ENCODE data around the gene RPTOR.

Gene RPTOR

DNA sequence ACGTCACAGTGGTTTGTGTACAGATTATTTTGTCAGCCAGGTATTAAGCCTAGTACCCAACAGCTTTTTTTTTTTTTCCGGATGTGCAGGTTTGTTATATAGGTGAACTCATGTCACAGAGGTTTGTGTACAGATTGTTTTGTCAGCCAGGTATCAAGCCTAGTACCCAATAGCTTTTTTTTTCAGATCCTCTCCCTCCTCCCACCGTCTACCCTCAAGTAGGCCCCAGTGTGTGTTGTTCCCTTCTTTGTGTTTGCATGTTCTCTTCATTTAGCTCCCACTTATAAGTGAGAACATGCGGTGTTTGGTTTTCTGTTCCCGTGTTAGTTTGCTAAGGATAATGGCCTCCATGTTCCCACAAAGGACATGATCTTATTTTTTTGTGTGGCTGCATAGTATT is 19.9 kb downstream of the RPTOR start:
- H3K79me2 ChIP-seq (ENCODE audit: control insufficient read depth, insufficient read depth, low read length) = peaks cover 12% of the 10 kb centered on the region
- no CpG with 5 or more reads among the region's 5 CpGs for WGBS (ENCODE audit: extremely low coverage, insufficient coverage, low lambda C conversion rate)
- no peaks in the 10 kb centered on the region for H3K27me3 ChIP-seq (ENCODE audit: insufficient read depth, low read length, poor library complexity)
- H3K4me2 ChIP-seq (ENCODE audit: low read length) = no peak overlapping the region
- peaks cover 2% of the 10 kb centered on the region for H3K4me1 ChIP-seq (ENCODE audit: control insufficient read depth, low read depth, low read length)
- no peak overlapping the region for H2BK120ac ChIP-seq (ENCODE audit: low read depth, low read length)
- H2BK5ac ChIP-seq (ENCODE audit: low read length) = no peak overlapping the region
- H2BK15ac ChIP-seq (replicated peaks; ENCODE audit: low read depth) = no peak overlapping the region
- H3K9ac ChIP-seq (ENCODE audit: low read length) = no peak overlapping the region
- H3K27ac ChIP-seq (ENCODE audit: low read depth, low read length) = no peak overlapping the region
- no peak overlapping the region for H3K56ac ChIP-seq (ENCODE audit: low read length)
- no peak overlapping the region for H4K5ac ChIP-seq (ENCODE audit: low read length)
- no peak overlapping the region for H3K4me3 ChIP-seq (ENCODE audit: low read length)
- H3K36me3 ChIP-seq (ENCODE audit: control insufficient read depth, insufficient read depth, low read length) = no peaks in the 10 kb centered on the region
- no peak for DNase-seq
- no peak overlapping the region for H2AK5ac ChIP-seq (ENCODE audit: low read length)
- no peak overlapping the region for H3K18ac ChIP-seq (ENCODE audit: low read length)
- no peak overlapping the region for H4K8ac ChIP-seq (ENCODE audit: low read depth, low read length)
- peaks cover 23% of the 10 kb centered on the region for H3K79me1 ChIP-seq (ENCODE audit: low read length)
- H3K23ac ChIP-seq (ENCODE audit: low read length) = no peak overlapping the region
- no peak overlapping the region for H3K4ac ChIP-seq (ENCODE audit: low read depth, low read length)

DNA sequence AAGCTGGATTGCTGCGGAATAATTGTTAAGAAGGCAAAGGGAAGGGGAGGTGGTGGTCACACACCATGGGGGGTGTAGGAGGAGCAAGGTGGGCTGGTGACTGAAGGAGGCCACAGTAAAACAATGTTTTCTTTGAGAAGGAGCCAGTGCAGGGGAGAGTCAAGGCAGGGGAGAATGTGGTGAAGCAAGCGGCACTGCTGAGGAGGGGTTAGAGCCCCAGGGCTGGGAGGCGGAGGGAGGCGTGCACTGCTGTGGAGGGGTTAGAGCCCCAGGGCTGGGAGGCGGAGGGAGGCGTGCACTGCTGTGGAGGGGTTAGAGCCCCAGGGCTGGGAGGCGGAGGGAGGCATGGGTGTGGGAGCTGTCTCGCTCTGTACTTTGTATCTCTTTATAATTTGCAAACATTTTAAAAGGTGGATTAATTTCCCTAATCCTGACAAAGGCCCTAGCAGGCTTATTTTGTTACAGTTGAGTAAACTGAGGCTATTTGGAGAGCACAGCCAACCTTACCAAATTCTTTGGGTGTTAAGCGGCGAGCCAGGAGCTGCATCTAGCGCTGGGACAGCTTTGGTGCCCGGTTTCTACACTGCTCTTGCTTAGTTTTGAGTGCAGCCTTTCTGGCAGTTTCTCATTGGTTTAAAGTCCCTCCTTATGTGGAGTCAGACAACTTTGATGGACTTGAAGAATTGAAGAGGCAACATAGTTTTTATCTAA is 20.9 kb downstream of the RPTOR start:
- no CpG with 5 or more reads among the region's 12 CpGs for WGBS (ENCODE audit: extremely low coverage, insufficient coverage, low lambda C conversion rate)
- H3K56ac ChIP-seq (ENCODE audit: low read length) = no peak overlapping the region
- H2BK5ac ChIP-seq (ENCODE audit: low read length) = no peak overlapping the region
- peaks cover 12% of the 10 kb centered on the region for H3K79me2 ChIP-seq (ENCODE audit: control insufficient read depth, insufficient read depth, low read length)
- H3K4me1 ChIP-seq (ENCODE audit: control insufficient read depth, low read depth, low read length) = peaks cover 2% of the 10 kb centered on the region
- H3K27me3 ChIP-seq (ENCODE audit: insufficient read depth, low read length, poor library complexity) = no peaks in the 10 kb centered on the region
- H3K36me3 ChIP-seq (ENCODE audit: control insufficient read depth, insufficient read depth, low read length) = no peaks in the 10 kb centered on the region
- H4K8ac ChIP-seq (ENCODE audit: low read depth, low read length) = no peak overlapping the region
- H3K4me2 ChIP-seq (ENCODE audit: low read length) = no peak overlapping the region
- H4K5ac ChIP-seq (ENCODE audit: low read length) = no peak overlapping the region
- no peak overlapping the region for H2BK120ac ChIP-seq (ENCODE audit: low read depth, low read length)
- H2AK5ac ChIP-seq (ENCODE audit: low read length) = no peak overlapping the region
- H2BK15ac ChIP-seq (replicated peaks; ENCODE audit: low read depth) = no peak overlapping the region
- peak; percentile 51 for DNase-seq
- no peak overlapping the region for H3K9ac ChIP-seq (ENCODE audit: low read length)
- H3K79me1 ChIP-seq (ENCODE audit: low read length) = peaks cover 24% of the 10 kb centered on the region
- no peak overlapping the region for H3K4ac ChIP-seq (ENCODE audit: low read depth, low read length)
- H3K18ac ChIP-seq (ENCODE audit: low read length) = no peak overlapping the region
- H3K27ac ChIP-seq (ENCODE audit: low read depth, low read length) = no peak overlapping the region
- H3K23ac ChIP-seq (ENCODE audit: low read length) = no peak overlapping the region
- H3K4me3 ChIP-seq (ENCODE audit: low read length) = no peak overlapping the region

GRCh38 chr17:80566054-80566400 is 21.4 kb downstream of the RPTOR start:
- no peak overlapping the region for H4K5ac ChIP-seq (ENCODE audit: low read length)

DNA sequence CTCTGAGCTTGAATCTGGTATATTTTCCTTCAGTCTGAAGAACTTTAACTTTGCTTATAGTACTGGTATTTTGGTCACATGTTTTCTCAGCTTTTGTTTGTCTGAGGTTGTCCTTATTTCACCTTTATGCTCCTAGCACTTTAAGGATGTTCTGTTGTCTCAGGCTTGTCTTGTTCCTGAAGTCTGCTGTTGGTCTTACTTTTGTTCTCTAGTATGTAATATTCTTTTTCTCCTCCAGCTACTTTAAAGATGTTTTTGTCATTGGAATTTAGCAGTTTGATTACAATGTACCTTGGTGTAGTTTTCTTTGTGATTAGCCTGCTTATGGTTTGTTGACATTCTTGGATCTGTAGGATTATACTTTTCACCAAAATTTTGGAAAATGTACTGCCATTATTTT is 23.6 kb downstream of the RPTOR start:
- H3K4me2 ChIP-seq (ENCODE audit: low read length) = no peak overlapping the region
- no peak overlapping the region for H3K4me3 ChIP-seq (ENCODE audit: low read length)
- H3K4ac ChIP-seq (ENCODE audit: low read depth, low read length) = no peak overlapping the region
- DNase-seq = no peak
- H2AK5ac ChIP-seq (ENCODE audit: low read length) = no peak overlapping the region
- H3K79me2 ChIP-seq (ENCODE audit: control insufficient read depth, insufficient read depth, low read length) = peaks cover 8% of the 10 kb centered on the region
- H2BK5ac ChIP-seq (ENCODE audit: low read length) = no peak overlapping the region
- H4K8ac ChIP-seq (ENCODE audit: low read depth, low read length) = no peak overlapping the region
- no peaks in the 10 kb centered on the region for H3K36me3 ChIP-seq (ENCODE audit: control insufficient read depth, insufficient read depth, low read length)
- H3K56ac ChIP-seq (ENCODE audit: low read length) = no peak overlapping the region
- H3K79me1 ChIP-seq (ENCODE audit: low read length) = peaks cover 18% of the 10 kb centered on the region
- H3K9ac ChIP-seq (ENCODE audit: low read length) = no peak overlapping the region
- H4K5ac ChIP-seq (ENCODE audit: low read length) = no peak overlapping the region
- H2BK15ac ChIP-seq (replicated peaks; ENCODE audit: low read depth) = no peak overlapping the region
- H3K27me3 ChIP-seq (ENCODE audit: insufficient read depth, low read length, poor library complexity) = no peaks in the 10 kb centered on the region
- H3K18ac ChIP-seq (ENCODE audit: low read length) = no peak overlapping the region
- H2BK120ac ChIP-seq (ENCODE audit: low read depth, low read length) = no peak overlapping the region
- no peak overlapping the region for H3K23ac ChIP-seq (ENCODE audit: low read length)
- H3K27ac ChIP-seq (ENCODE audit: low read depth, low read length) = no peak overlapping the region
- peaks cover 2% of the 10 kb centered on the region for H3K4me1 ChIP-seq (ENCODE audit: control insufficient read depth, low read depth, low read length)

More at GRCh38 chr17:80566054-80566400, 21.4 kb downstream of the RPTOR start:
- H2BK15ac ChIP-seq (replicated peaks; ENCODE audit: low read depth) = no peak overlapping the region
- no peak overlapping the region for H3K4me3 ChIP-seq (ENCODE audit: low read length)
- H3K9ac ChIP-seq (ENCODE audit: low read length) = no peak overlapping the region
- no peak overlapping the region for H3K27ac ChIP-seq (ENCODE audit: low read depth, low read length)
- no peak overlapping the region for H3K4ac ChIP-seq (ENCODE audit: low read depth, low read length)
- H3K56ac ChIP-seq (ENCODE audit: low read length) = no peak overlapping the region
- H3K18ac ChIP-seq (ENCODE audit: low read length) = no peak overlapping the region
- H2BK5ac ChIP-seq (ENCODE audit: low read length) = no peak overlapping the region
- H3K23ac ChIP-seq (ENCODE audit: low read length) = no peak overlapping the region
- H2BK120ac ChIP-seq (ENCODE audit: low read depth, low read length) = no peak overlapping the region
- no CpG with 5 or more reads among the region's 5 CpGs for WGBS (ENCODE audit: extremely low coverage, insufficient coverage, low lambda C conversion rate)
- peaks cover 22% of the 10 kb centered on the region for H3K79me1 ChIP-seq (ENCODE audit: low read length)
- H4K8ac ChIP-seq (ENCODE audit: low read depth, low read length) = no peak overlapping the region
- H3K4me2 ChIP-seq (ENCODE audit: low read length) = no peak overlapping the region
- H3K79me2 ChIP-seq (ENCODE audit: control insufficient read depth, insufficient read depth, low read length) = peaks cover 12% of the 10 kb centered on the region
- no peaks in the 10 kb centered on the region for H3K27me3 ChIP-seq (ENCODE audit: insufficient read depth, low read length, poor library complexity)
- H3K36me3 ChIP-seq (ENCODE audit: control insufficient read depth, insufficient read depth, low read length) = no peaks in the 10 kb centered on the region
- DNase-seq = no peak
- H3K4me1 ChIP-seq (ENCODE audit: control insufficient read depth, low read depth, low read length) = peaks cover 2% of the 10 kb centered on the region
- no peak overlapping the region for H2AK5ac ChIP-seq (ENCODE audit: low read length)

DNA sequence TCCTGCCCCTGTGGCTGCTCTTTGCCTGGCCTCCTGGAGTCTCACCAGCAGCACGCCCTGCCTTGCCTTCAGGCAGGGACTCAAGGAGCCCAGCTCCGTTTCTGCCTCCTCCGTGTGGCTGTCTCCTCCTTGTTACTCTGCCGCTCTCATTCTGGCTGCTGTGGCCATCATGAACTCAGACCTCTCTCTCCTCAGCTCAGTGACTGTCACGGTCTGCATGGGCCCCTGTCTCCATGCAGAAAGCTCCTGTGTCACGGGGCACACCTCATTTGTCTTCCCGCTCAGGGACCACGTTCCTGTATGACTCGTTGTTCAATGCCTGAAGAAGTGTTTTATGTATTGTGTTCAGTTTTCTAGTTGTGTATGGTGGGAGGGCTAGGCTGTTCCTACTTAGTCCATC is 25.3 kb downstream of the RPTOR start:
- no peak overlapping the region for H4K5ac ChIP-seq (ENCODE audit: low read length)
- H3K9ac ChIP-seq (ENCODE audit: low read length) = no peak overlapping the region
- no peak overlapping the region for H3K56ac ChIP-seq (ENCODE audit: low read length)
- H3K18ac ChIP-seq (ENCODE audit: low read length) = no peak overlapping the region
- H3K36me3 ChIP-seq (ENCODE audit: control insufficient read depth, insufficient read depth, low read length) = no peaks in the 10 kb centered on the region
- no peak for DNase-seq
- H2BK5ac ChIP-seq (ENCODE audit: low read length) = no peak overlapping the region
- peaks cover 18% of the 10 kb centered on the region for H3K79me1 ChIP-seq (ENCODE audit: low read length)
- H2BK120ac ChIP-seq (ENCODE audit: low read depth, low read length) = no peak overlapping the region
- no CpG with 5 or more reads among the region's 9 CpGs for WGBS (ENCODE audit: extremely low coverage, insufficient coverage, low lambda C conversion rate)
- H3K79me2 ChIP-seq (ENCODE audit: control insufficient read depth, insufficient read depth, low read length) = peaks cover 6% of the 10 kb centered on the region
- no peaks in the 10 kb centered on the region for H3K27me3 ChIP-seq (ENCODE audit: insufficient read depth, low read length, poor library complexity)
- H3K4me1 ChIP-seq (ENCODE audit: control insufficient read depth, low read depth, low read length) = peaks cover 2% of the 10 kb centered on the region
- H3K4ac ChIP-seq (ENCODE audit: low read depth, low read length) = no peak overlapping the region
- no peak overlapping the region for H2AK5ac ChIP-seq (ENCODE audit: low read length)
- no peak overlapping the region for H3K27ac ChIP-seq (ENCODE audit: low read depth, low read length)
- no peak overlapping the region for H3K4me2 ChIP-seq (ENCODE audit: low read length)
- no peak overlapping the region for H3K4me3 ChIP-seq (ENCODE audit: low read length)
- no peak overlapping the region for H4K8ac ChIP-seq (ENCODE audit: low read depth, low read length)
- no peak overlapping the region for H3K23ac ChIP-seq (ENCODE audit: low read length)
- no peak overlapping the region for H2BK15ac ChIP-seq (replicated peaks; ENCODE audit: low read depth)

DNA sequence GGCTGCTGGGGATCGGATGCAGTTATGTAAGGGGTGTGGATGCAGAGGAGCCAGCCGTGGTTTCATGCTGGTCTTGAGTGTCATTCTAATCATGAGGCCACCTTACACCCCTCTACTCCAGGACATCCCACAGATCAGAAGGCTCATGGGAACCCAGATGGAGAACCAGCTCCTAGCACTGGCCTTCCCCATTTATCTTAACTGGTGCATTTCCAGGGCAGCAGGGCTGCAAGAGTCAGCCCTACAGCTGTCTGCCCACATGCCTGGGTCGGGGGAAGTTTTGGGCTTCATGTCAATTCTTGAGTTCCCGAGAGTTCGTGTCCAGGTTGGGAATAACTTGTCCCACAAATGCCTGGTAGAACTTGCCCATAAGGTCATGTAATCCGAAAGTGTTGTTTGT is 29.1 kb downstream of the RPTOR start:
- no peak overlapping the region for H3K27ac ChIP-seq (ENCODE audit: low read depth, low read length)
- H2BK120ac ChIP-seq (ENCODE audit: low read depth, low read length) = no peak overlapping the region
- no CpG with 5 or more reads among the region's 6 CpGs for WGBS (ENCODE audit: extremely low coverage, insufficient coverage, low lambda C conversion rate)

More for the DNA sequence above, 29.1 kb downstream of the RPTOR start:
- Histone ChIP-seq H2AK5ac (ENCODE audit: low read length) (no peak overlapping the region), H3K4me3 (ENCODE audit: low read length) (no peak overlapping the region), H3K79me2 (ENCODE audit: control insufficient read depth, insufficient read depth, low read length) (peaks cover 9% of the 10 kb centered on the region), H3K4me2 (ENCODE audit: low read length) (no peak overlapping the region), H3K27me3 (ENCODE audit: insufficient read depth, low read length, poor library complexity) (no peaks in the 10 kb centered on the region), H3K36me3 (ENCODE audit: control insufficient read depth, insufficient read depth, low read length) (no peaks in the 10 kb centered on the region), H3K18ac (ENCODE audit: low read length) (no peak overlapping the region), H3K4me1 (ENCODE audit: control insufficient read depth, low read depth, low read length) (no peaks in the 10 kb centered on the region), H3K23ac (ENCODE audit: low read length) (no peak overlapping the region), H2BK5ac (ENCODE audit: low read length) (no peak overlapping the region), H3K4ac (ENCODE audit: low read depth, low read length) (no peak overlapping the region), H3K9ac (ENCODE audit: low read length) (no peak overlapping the region), H3K79me1 (ENCODE audit: low read length) (peaks cover 17% of the 10 kb centered on the region), H3K56ac (ENCODE audit: low read length) (no peak overlapping the region), H4K8ac (ENCODE audit: low read depth, low read length) (no peak overlapping the region), H2BK15ac (replicated peaks; ENCODE audit: low read depth) (no peak overlapping the region), H4K5ac (ENCODE audit: low read length) (no peak overlapping the region)
- DNase-seq = no peak

All from mesendoderm (in vitro differentiated cells).